ENCODE data around the gene DYNC2H1. TPM values are rescaled to one million over a fixed set of nuclear protein-coding genes. Genes with fewer than 3 reads are reported as not detected.
"Not testable (repeated sequence)": the region's sequence is repeated elsewhere in the genome, so short reads cannot be mapped to it uniquely, and the experiment has no call there.

DYNC2H1 gene
- total RNA-seq, 2 experiments from 2014 or later = 2.9 to 3.5 TPM

DNA sequence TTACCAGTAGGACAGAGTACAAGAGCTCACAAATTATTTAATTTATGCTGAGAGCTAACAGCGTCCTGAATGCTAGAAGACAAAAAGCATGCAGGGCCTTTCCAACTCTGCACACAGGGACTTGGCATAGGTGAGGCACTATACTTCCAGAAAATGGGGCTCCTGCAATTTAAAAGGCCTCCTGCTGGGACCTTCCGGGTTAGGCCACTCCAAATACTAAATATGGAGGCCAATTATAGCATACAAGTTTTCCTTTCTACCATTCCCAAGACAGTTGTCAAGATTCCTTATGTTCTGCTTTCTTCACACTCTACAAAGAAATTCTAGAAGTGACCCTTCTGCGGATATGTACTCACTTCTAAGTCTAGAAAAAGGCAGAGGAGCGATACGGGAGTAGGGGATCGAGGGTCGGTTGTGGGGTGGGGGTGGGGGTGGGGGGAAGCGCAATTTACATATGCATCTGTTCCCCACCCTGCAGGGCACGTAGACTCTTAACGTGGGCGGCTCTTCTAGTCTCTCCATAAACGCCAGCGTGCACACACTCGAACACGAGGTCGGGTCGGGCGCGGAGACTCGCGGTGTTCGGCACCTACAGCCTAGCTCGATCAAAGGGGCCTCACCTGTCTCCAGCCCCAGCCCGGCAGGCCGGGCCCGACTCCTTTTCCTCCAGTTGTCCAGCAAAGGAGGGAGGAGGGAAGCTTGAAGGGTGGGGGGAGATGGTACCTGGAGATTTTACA is 18.0 kb upstream of the DYNC2H1 start:
- POLR2A ChIA-PET = interaction anchor here (0.5 to 2.3 kb wide), 8 partner anchors 10 to 93 kb away, joined by 3 to 39 read pairs (median 3); partner anchors contain the start of gene DYNC2H1
- H3K27me3 Mint-ChIP-seq = peaks cover 15% of the 10 kb centered on the region
- peak overlapping the region; percentile 97 for H3K27ac Mint-ChIP-seq
- H3K36me3 Mint-ChIP-seq = peaks cover 12% of the 10 kb centered on the region
- H3K4me3 Mint-ChIP-seq = peak overlapping the region; percentile 99
- peaks cover 25% of the 10 kb centered on the region for H3K4me1 Mint-ChIP-seq
- peak; percentile 51 for ATAC-seq (ENCODE audit: low read depth)
- peak; percentile 62 for DNase-seq
- no peaks in the 10 kb centered on the region for H3K9me3 Mint-ChIP-seq

DNA sequence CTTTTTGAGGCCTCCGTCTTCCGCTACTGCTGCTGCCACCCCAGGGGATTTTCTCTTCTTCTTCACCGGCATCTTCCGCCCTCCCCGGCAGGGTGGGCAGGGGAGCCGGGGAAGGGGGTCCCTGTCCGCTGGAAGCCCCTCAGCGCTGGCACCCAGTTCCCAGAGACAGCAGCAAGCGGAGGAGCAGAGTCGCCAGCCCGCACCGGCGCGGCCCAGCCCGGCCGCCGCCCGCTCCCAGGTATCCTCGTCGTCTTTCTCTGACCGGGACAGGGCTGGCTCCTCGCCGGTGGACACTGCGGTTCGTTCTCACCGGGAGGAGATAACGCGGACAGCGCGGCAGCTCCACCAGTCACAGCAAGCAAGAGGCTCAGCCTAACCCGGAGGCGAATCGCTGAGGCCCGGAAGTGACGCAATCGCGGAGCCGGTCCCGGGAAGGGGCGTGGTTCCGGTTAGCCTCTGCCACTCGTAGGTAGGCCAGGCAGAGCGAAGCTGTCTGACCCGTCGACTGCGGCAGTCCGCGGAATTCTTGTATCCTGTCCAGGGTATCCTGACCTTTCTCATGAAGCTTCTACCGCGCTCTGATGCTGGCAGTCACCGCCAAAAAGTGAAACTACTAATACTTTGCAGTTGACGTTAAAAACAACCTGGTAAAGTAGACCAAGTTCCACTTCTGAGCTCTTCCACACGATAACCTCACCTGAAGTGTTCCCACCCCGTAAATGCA is 17.3 kb upstream of the DYNC2H1 start, which contains the start of gene DCUN1D5:
Gene DCUN1D5, minus strand, starts transcription at position 360 of the 724 bp plus-strand sequence. Its CDS starts 288 bp downstream, at position 72.
- POLR2A ChIA-PET = interaction anchor here (1.0 to 2.3 kb wide), 8 partner anchors 9 to 92 kb away, joined by 3 to 39 read pairs (median 3); partner anchors contain the start of gene DYNC2H1
- ATAC-seq (ENCODE audit: low read depth) = peak; percentile 92
- Mint-ChIP-seq H3K4me3 (peak within 1 kb of the TSS; percentile 99), H3K9me3 (no peaks in the 10 kb centered on the region), H3K4me1 (peaks cover 22% of the 10 kb centered on the region), H3K27me3 (peaks cover 17% of the 10 kb centered on the region), H3K27ac (peak within 1 kb of the TSS; percentile 97), H3K36me3 (peaks cover 9% of the 10 kb centered on the region)
- peak; percentile 93 for DNase-seq

DNA sequence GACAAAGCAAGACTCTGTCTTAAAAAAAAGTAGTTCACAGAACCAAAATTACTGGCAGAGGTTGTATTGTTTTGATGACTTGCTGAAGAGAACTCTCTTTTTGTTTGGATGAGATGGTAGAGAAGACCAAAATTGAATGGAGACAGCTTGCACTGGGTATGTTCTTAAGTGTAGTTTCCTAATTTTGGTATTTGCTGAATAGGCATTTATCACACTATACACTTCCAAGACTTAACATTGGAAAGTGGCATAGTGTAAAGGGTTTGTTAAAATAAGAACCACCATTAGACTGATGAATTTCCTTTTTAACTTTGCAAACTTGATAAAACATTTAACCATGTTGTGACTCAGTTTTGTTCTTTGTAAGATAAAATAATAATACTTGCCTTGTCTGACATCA is 11.9 kb upstream of the DYNC2H1 start:
- ATAC-seq (ENCODE audit: low read depth) = no peak
- Mint-ChIP-seq H3K36me3 (peaks cover 2% of the 10 kb centered on the region), H3K4me1 (peaks cover 7% of the 10 kb centered on the region), H3K27ac (no peak overlapping the region), H3K27me3 (peaks cover 31% of the 10 kb centered on the region), H3K9me3 (no peaks in the 10 kb centered on the region), H3K4me3 (no peak overlapping the region)
- POLR2A ChIA-PET = no interaction called here
- no peak for DNase-seq

DNA sequence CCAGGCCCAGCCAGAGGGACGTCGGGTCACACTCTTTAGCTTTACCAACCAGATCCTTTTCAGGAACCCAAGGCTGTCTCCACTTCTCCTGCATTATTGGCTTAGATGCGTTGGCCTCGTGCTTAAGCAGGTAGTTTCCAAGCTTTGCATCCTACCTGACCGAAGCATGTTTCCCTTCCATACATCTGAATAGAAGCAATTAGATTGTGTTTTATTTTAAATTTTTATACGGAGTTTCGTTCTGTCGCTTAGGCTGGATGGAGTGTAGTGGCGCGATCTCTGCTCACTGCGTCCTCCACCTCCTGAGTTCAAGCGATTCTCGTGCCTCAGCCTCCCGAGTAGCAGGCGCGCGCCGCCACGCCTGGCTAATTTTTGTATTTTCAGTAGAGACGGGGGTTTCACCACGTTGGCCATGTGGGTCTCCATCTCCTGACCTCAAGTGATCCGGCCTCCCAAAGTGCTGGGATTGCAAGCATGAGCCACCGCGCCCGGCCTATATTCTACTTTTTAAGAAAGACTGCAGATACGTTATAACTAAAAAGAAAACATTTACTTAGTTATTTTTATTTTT is 677 bp downstream of the DYNC2H1 start:
- ATAC-seq (ENCODE audit: low read depth) (peak; percentile 40), DNase-seq (no peak)
- Mint-ChIP-seq H3K4me1 (peaks cover 12% of the 10 kb centered on the region), H3K4me3 (peak overlapping the region; percentile 94), H3K36me3 (peaks cover 3% of the 10 kb centered on the region), H3K9me3 (no peaks in the 10 kb centered on the region), H3K27me3 (peaks cover 8% of the 10 kb centered on the region), H3K27ac (peak overlapping the region; percentile 87)
- POLR2A ChIA-PET = interaction anchor here (0.8 to 3.0 kb wide), 4 partner anchors 18 to 74 kb away, joined by 3 to 39 read pairs (median 4); partner anchors contain the start of gene DCUN1D5

DNA sequence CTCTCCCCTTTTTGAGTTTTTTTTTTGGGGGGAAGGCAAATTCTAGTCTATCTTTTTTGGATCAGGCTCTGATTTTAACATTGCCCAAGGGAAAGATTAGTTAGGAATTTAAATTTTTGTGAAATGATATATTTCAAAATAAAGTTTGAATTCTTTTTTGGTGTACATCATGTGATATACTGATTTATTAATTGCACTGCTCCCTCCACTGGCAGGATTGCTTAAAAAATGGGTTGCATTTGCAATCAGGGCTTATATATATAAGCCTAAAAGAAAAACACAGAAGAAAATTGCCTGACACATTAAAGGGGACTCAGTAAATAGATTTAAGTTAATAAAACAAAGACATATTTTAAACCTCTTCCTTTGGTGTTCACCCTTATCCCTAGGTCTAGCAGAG is 1.2 kb downstream of the DYNC2H1 start:
- Mint-ChIP-seq H3K36me3 (peaks cover 3% of the 10 kb centered on the region), H3K4me3 (peak overlapping the region; percentile 94), H3K4me1 (peaks cover 12% of the 10 kb centered on the region), H3K27ac (no peak overlapping the region), H3K27me3 (peaks cover 8% of the 10 kb centered on the region), H3K9me3 (no peaks in the 10 kb centered on the region)
- no peak for DNase-seq
- POLR2A ChIA-PET = no interaction called here
- no peak for ATAC-seq (ENCODE audit: low read depth)

DNA sequence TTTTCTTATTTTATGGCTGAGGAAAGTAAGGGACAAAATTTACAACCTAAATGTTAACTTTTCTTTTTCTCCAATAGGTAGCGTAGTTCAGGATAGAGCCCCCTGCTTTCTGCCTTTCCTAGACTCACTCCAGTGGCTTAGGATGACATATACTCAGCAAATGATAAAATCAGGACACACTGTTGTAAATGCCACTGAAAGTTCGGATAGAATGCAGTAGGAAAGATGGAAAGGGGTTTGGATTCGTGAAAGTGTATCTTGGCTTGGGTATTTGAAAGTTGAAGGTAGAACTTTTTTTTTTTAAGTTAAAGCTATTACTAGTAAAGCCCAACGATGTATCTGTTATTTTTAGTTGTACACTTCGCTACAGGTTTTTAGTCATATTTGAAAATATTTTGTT is 2.2 kb downstream of the DYNC2H1 start:
- DNase-seq (no peak), ATAC-seq (ENCODE audit: low read depth) (no peak)
- peaks cover 3% of the 10 kb centered on the region for H3K36me3 Mint-ChIP-seq
- peaks cover 3% of the 10 kb centered on the region for H3K27me3 Mint-ChIP-seq
- POLR2A ChIA-PET = no interaction called here
- H3K27ac Mint-ChIP-seq = no peak overlapping the region
- no peak overlapping the region for H3K4me3 Mint-ChIP-seq
- H3K9me3 Mint-ChIP-seq = no peaks in the 10 kb centered on the region
- H3K4me1 Mint-ChIP-seq = peaks cover 12% of the 10 kb centered on the region

DNA sequence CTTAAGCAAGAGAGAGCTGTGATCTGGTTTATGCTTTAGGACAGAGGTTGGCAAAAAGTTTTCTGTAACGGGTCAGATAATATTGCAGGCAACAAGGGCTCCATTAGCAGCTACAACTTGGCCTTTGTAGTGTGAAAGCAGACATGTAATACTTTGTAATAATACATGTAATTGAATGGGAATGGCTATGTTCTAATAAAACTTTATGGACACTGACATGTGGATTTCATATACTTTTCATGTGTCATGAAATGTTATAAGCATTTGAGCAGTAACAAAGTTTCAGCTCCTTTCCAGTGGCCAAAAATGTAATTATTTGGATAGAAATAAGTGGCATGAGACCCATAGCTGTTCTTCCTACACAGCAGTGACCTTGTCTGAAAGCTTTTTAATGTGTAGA is 3.1 kb downstream of the DYNC2H1 start:
- no peaks in the 10 kb centered on the region for H3K9me3 Mint-ChIP-seq
- peaks cover 3% of the 10 kb centered on the region for H3K36me3 Mint-ChIP-seq
- no peak for ATAC-seq (ENCODE audit: low read depth)
- DNase-seq = no peak
- POLR2A ChIA-PET = no interaction called here
- peaks cover 1% of the 10 kb centered on the region for H3K27me3 Mint-ChIP-seq
- no peak overlapping the region for H3K27ac Mint-ChIP-seq
- peaks cover 12% of the 10 kb centered on the region for H3K4me1 Mint-ChIP-seq
- H3K4me3 Mint-ChIP-seq = no peak overlapping the region

DNA sequence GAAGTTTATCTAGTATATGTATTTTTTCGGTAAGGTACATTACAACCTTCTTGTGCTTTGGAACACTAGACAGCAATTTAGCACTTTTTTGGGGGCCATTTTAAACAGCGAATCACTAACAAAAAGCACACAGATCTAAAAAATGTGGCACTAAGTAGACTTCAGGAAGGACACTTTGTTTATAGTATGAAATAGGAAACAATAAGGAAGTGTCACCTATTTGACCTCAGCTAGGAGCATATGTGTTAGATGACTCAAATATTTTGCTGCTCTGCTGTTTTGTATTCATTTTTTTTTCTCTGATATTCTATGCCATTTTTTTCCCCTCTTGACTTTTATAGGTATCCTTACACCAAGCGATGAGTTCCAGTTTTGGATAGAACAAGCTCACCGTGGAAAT is 5.6 kb downstream of the DYNC2H1 start:
- Mint-ChIP-seq H3K4me3 (no peak overlapping the region), H3K27ac (no peak overlapping the region)
- POLR2A ChIA-PET = no interaction called here

DNA sequence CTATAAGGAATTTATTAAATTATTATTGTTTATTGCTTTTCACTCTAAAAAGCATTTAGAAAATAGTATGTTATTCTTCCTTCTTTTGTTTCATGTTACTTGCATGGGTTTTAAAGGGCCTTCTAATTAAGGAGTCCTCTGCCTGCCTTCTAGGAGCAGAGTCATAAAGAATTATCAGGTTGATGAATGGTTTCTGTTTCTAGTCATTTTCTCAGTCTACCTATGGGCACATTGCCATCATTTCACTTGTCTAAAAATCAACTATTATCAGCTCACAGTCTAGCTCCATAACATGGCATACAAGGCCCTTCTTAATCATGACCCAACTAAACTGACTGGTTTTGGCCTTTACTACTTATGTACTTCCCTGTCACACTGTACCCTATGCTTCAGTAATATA is 16.2 kb downstream of the DYNC2H1 start:
- no peaks in the 10 kb centered on the region for H3K4me1 Mint-ChIP-seq
- POLR2A ChIA-PET = no interaction called here
- no peak overlapping the region for H3K4me3 Mint-ChIP-seq
- H3K9me3 Mint-ChIP-seq = no peaks in the 10 kb centered on the region
- H3K27me3 Mint-ChIP-seq = no peaks in the 10 kb centered on the region
- H3K36me3 Mint-ChIP-seq = no peaks in the 10 kb centered on the region
- H3K27ac Mint-ChIP-seq = no peak overlapping the region
- DNase-seq = no peak
- ATAC-seq (ENCODE audit: low read depth) = no peak

More for the DNA sequence above, 5.6 kb downstream of the DYNC2H1 start:
- H3K9me3 Mint-ChIP-seq = no peaks in the 10 kb centered on the region
- peaks cover 2% of the 10 kb centered on the region for H3K4me1 Mint-ChIP-seq
- DNase-seq (no peak), ATAC-seq (ENCODE audit: low read depth) (no peak)
- peaks cover 1% of the 10 kb centered on the region for H3K27me3 Mint-ChIP-seq
- H3K36me3 Mint-ChIP-seq = peaks cover 3% of the 10 kb centered on the region

DNA sequence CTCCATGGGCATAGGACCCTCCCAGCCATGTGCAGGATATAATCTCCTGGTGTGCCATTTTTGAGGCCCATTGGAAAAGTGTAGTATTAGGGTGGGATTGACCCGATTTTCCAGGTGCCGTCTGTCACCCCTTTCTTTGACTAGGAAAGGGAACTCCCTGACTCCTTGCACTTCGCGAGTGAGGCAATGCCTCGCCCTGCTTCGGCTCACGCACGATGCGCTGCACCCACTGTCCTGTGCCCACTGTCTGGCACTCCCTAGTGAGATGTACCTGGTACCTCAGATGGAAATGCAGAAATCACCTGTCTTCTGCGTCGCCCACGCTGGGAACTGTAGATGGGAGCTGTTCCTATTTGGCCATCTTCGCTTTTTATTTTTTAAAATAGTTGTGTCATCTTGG is 32.8 kb downstream of the DYNC2H1 start:
- DNase-seq; H3K36me3 Mint-ChIP-seq; ATAC-seq (ENCODE audit: low read depth); H3K27ac Mint-ChIP-seq; H3K4me1 Mint-ChIP-seq; H3K9me3 Mint-ChIP-seq; H3K4me3 Mint-ChIP-seq; POLR2A ChIA-PET; H3K27me3 Mint-ChIP-seq: not testable (repeated sequence)

DNA sequence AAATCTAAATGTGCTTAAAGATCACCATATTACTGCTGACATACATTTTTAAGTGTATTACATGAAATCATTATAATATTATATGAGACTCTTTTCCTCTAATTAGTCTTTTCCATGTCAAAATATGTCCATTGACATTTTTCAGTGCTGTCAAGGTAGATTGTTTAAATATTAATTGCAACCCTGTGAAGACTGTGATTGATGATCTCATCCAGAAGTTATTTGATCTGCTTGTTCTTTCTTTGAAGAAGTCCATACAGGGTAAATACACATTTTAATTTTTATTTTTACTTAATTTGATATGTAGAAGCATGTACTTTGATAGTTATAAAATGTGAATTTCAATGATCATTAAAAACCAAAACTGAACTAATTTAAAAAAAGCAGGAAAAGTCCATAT is 38.4 kb downstream of the DYNC2H1 start:
- DNase-seq (no peak), ATAC-seq (ENCODE audit: low read depth) (no peak)
- POLR2A ChIA-PET = no interaction called here
- Mint-ChIP-seq H3K27me3 (no peaks in the 10 kb centered on the region), H3K36me3 (no peaks in the 10 kb centered on the region), H3K9me3 (no peaks in the 10 kb centered on the region), H3K4me3 (no peak overlapping the region), H3K27ac (no peak overlapping the region), H3K4me1 (no peaks in the 10 kb centered on the region)

DNA sequence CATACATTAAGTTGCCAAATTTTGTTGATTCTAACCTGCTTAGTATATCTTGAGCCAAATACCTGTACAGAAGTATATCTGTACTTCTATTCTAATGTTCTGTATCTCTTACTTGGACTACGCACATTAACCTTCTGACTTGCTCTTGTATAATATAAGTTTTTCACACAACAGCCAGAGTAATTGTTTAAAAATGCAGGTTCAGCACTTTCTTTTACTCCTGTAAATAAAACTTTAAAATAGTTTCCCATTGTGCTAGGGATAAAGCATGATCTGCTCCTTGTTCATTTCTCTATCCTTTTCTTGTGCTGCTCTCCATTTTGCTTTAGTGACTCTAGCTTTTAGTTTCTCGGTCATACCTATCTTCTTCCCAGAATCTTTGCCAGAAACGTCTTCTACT is 48.3 kb downstream of the DYNC2H1 start:
- no peak for DNase-seq
- no peaks in the 10 kb centered on the region for H3K9me3 Mint-ChIP-seq
- H3K4me3 Mint-ChIP-seq = no peak overlapping the region
- ATAC-seq (ENCODE audit: low read depth) = no peak
- POLR2A ChIA-PET = no interaction called here
- no peaks in the 10 kb centered on the region for H3K4me1 Mint-ChIP-seq
- no peaks in the 10 kb centered on the region for H3K36me3 Mint-ChIP-seq
- H3K27me3 Mint-ChIP-seq = no peaks in the 10 kb centered on the region
- no peak overlapping the region for H3K27ac Mint-ChIP-seq

DNA sequence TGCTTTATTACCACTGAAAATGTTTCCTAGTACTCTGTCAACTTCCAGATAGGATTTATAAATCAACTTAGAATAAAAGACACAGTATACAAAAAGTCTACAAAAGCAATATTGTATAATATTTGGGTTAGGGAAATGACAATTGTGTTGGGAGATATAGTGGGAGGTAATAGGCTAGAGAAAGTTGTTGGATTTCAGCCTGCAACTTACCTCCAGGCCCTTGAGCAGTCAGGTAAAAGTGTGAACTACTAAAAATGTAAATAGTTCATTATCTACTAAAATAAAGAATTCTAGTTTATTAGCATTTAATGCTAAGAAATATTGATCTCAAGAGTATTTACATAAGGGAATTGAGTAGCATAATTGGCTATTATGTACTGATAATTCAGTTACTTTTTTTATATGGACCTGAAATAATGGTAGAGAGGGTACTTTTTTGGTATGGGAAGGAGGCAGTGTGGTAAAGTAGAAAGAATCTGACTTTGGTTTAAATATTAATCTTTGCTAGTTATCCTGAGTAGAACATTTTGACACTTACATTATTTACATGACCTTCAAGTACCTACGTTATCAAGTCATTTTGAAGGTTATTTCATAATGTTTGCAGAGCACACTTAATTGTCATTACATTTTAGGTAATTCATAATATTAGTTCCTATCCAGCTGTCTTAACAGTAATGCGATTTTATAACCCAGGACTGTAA is 55.0 kb downstream of the DYNC2H1 start:
- Mint-ChIP-seq H3K9me3 (no peaks in the 10 kb centered on the region), H3K4me1 (no peaks in the 10 kb centered on the region), H3K4me3 (no peak overlapping the region), H3K36me3 (no peaks in the 10 kb centered on the region), H3K27me3 (no peaks in the 10 kb centered on the region), H3K27ac (no peak overlapping the region)
- DNase-seq (no peak), ATAC-seq (ENCODE audit: low read depth) (no peak)
- POLR2A ChIA-PET = no interaction called here
